HCT116 (cell line): ENCODE measurements around the gene DOK6. TPM values are rescaled to one million over a fixed set of nuclear protein-coding genes. Genes with fewer than 3 reads are reported as not detected.

ENCODE experiments used
- ATAC-seq: fragments of 200-7000 bp; cut with Tn5 transposase; 2 replicates; pipeline ENCODE4 v1.9.1; 2020; ENCODE audit warnings: mild to moderate bottlenecking, moderate library complexity
- BruUV-seq: library from RNA; stranded (reverse); fragments of 400-500 nt; replicated peaks from 2 replicates; lab custom pipeline; 2021; lab: Mats Ljungman, UMichigan
- CTCF ChIA-PET: fragments of 300-600 bp; sonication (Branson Sonifier 250); formaldehyde crosslinking; loops from one replicate; lab custom pipeline; 2021; ENCODE audit warnings: antibody characterized with exemption; lab: Charles Lee
- POLR2A ChIA-PET: fragments of 300-600, 350-600 bp; sonication (Branson Sonifier 250); formaldehyde crosslinking; loops from one replicate; lab custom pipeline; 2021; ENCODE audit warnings: antibody characterized with exemption; lab: Charles Lee
- RAD21 ChIA-PET, 2 experiments: fragments of 300-600 bp; sonication (Branson Sonifier 250); formaldehyde crosslinking; loops; one replicate each; lab custom pipeline; 2023; ENCODE audit warnings: low total read pairs in 2 of 2; ENCODE audit not compliant: uncharacterized antibody in 2 of 2, unreplicated experiment in 2 of 2, low non-redundant PET in 1 of 2; lab: Charles Lee
- DNase-seq: peaks from one replicate; pipeline ENCODE4 v3.0.0-alpha.2; 2010; ENCODE audit warnings: low read depth, low spot score
- H2AFZ ChIP-seq: fragments of 200-600 bp; shearing (Covaris generic), sonication (generic); 2 replicates; pipeline ENCODE4 v1.6.1; 2017; ENCODE audit warnings: low read depth, mixed run types, mixed read lengths, antibody characterized with exemption, low read length; ENCODE audit not compliant: poor library complexity, severe bottlenecking
- H3K27ac ChIP-seq: 2 replicates; pipeline ENCODE4 v1.5.1; 2012; ENCODE audit warnings: low read depth, low read length
- H3K27me3 ChIP-seq: fragments of 200-600 bp; sonication (generic); 2 replicates; pipeline ENCODE4 v1.6.1; 2016; ENCODE audit warnings: mixed run types, low read length, mixed read lengths; ENCODE audit not compliant: insufficient read depth
- H3K36me3 ChIP-seq, 2 experiments: fragments of 200-500 bp in 1 of 2; fragments of 200-600 bp in 1 of 2; sonication (Bioruptor generic) in 1 of 2; sonication (generic) in 1 of 2; 2 replicates each; pipeline versions ENCODE4 v1.5.1 to v1.6.1; 2014 to 2016; ENCODE audit warnings: low read length in 2 of 2, inconsistent platforms in 1 of 2, mixed read lengths in 1 of 2, mixed run types in 1 of 2; ENCODE audit not compliant: insufficient read depth in 2 of 2, control insufficient read depth in 1 of 2
- H3K4me1 ChIP-seq, 2 experiments: fragments of 200-600 bp in 1 of 2; sonication (generic) in 1 of 2; 2 replicates each; pipeline versions ENCODE4 v1.5.1 to v1.6.1; 2012 to 2017; ENCODE audit warnings: low read length in 2 of 2, inconsistent platforms in 1 of 2, mild to moderate bottlenecking in 1 of 2, mixed read lengths in 1 of 2, mixed run types in 1 of 2, moderate library complexity in 1 of 2; ENCODE audit not compliant: insufficient read depth in 2 of 2, control insufficient read depth in 1 of 2
- H3K4me2 ChIP-seq: fragments of 200-600 bp; sonication (generic); 2 replicates; pipeline ENCODE4 v1.6.1; 2017; ENCODE audit warnings: mixed run types, low read length, mixed read lengths
- H3K4me3 ChIP-seq, 2 experiments: fragments of 200-600 bp in 1 of 2; sonication (generic) in 1 of 2; replicated peaks in 1 of 2; 2 replicates each; pipeline ENCODE4 v1.5.1; 2011 to 2016; ENCODE audit warnings: low read length in 2 of 2, control low read depth in 1 of 2, low read depth in 1 of 2, mild to moderate bottlenecking in 1 of 2, mixed read lengths in 1 of 2, mixed run types in 1 of 2
- H3K79me2 ChIP-seq: fragments of 200-600 bp; sonication (generic); 2 replicates; pipeline ENCODE4 v1.6.1; 2017; ENCODE audit warnings: mild to moderate bottlenecking, mixed run types, low read length, moderate library complexity, mixed read lengths; ENCODE audit not compliant: insufficient read depth
- H3K9ac ChIP-seq: fragments of 200-600 bp; sonication (generic); 2 replicates; pipeline ENCODE4 v1.6.1; 2016; ENCODE audit warnings: low read length, mixed read lengths
- H3K9me2 ChIP-seq: fragments of 200-600 bp; sonication (generic), shearing (Covaris generic); 2 replicates; pipeline ENCODE4 v1.6.1; 2017; ENCODE audit warnings: mixed run types, mild to moderate bottlenecking, moderate library complexity; ENCODE audit not compliant: insufficient read depth
- H3K9me3 ChIP-seq, 2 experiments: fragments of 200-500 bp in 1 of 2; fragments of 200-600 bp in 1 of 2; sonication (Bioruptor generic) in 1 of 2; sonication (generic) in 1 of 2; 2 replicates each; pipeline ENCODE4 v1.6.1; 2014 to 2017; ENCODE audit warnings: low read length in 2 of 2, mixed read lengths in 2 of 2, inconsistent platforms in 1 of 2, low read depth in 1 of 2, mild to moderate bottlenecking in 1 of 2, mixed run types in 1 of 2, moderate library complexity in 1 of 2; ENCODE audit not compliant: control insufficient read depth in 1 of 2, insufficient read depth in 1 of 2
- H4K20me1 ChIP-seq: fragments of 200-600 bp; sonication (generic), shearing (Covaris generic); 2 replicates; pipeline ENCODE4 v1.6.1; 2017; ENCODE audit warnings: mixed run types, mild to moderate bottlenecking, moderate library complexity; ENCODE audit not compliant: insufficient read depth
- ATF3 ChIP-seq: IDR thresholded peaks from 2 replicates; pipeline ENCODE4 v1.6.1; 2012
- CBX3 ChIP-seq: IDR thresholded peaks from 2 replicates; pipeline ENCODE4 v1.6.1; 2012; ENCODE audit warnings: low read depth
- EGR1 ChIP-seq: IDR thresholded peaks from 2 replicates; pipeline ENCODE4 v1.6.1; 2012; ENCODE audit warnings: low read depth
- ELF1 ChIP-seq: IDR thresholded peaks from 2 replicates; pipeline ENCODE4 v1.6.1; 2012; ENCODE audit warnings: low read depth, borderline replicate concordance
- EZH2phosphoT487 ChIP-seq: fragments of 200-600 bp; IDR thresholded peaks from 2 replicates; pipeline ENCODE4 v1.6.1; 2018; ENCODE audit warnings: antibody characterized with exemption, borderline replicate concordance
- FOSL1 ChIP-seq: IDR thresholded peaks from 2 replicates; pipeline ENCODE4 v1.6.1; 2012; ENCODE audit warnings: low read depth
- JUND ChIP-seq: IDR thresholded peaks from 2 replicates; pipeline ENCODE4 v1.6.1; 2012
- POLR2A ChIP-seq: IDR thresholded peaks from 2 replicates; pipeline ENCODE4 v1.7.0; 2011; ENCODE audit warnings: borderline replicate concordance; ENCODE audit not compliant: insufficient read depth, insufficient read length; ENCODE audit errors: extremely low read depth
- POLR2AphosphoS5 ChIP-seq: IDR thresholded peaks from 2 replicates; pipeline ENCODE4 v1.6.1; 2011; ENCODE audit warnings: mild to moderate bottlenecking, low read depth, low read length, moderate library complexity
- SIN3A ChIP-seq: IDR thresholded peaks from 2 replicates; pipeline ENCODE4 v1.6.1; 2012; ENCODE audit warnings: low read depth
- SP1 ChIP-seq: IDR thresholded peaks from 2 replicates; pipeline ENCODE4 v1.6.1; 2012; ENCODE audit warnings: low read depth
- SRF ChIP-seq: IDR thresholded peaks from 2 replicates; pipeline ENCODE4 v1.6.1; 2012; ENCODE audit warnings: low read depth
- TCF7L2 ChIP-seq: IDR thresholded peaks from 2 replicates; pipeline ENCODE4 v1.7.0; 2011; ENCODE audit warnings: borderline replicate concordance, inconsistent platforms; ENCODE audit not compliant: insufficient read depth, insufficient read length; ENCODE audit errors: extremely low read depth
- YY1 ChIP-seq: IDR thresholded peaks from 2 replicates; pipeline ENCODE4 v1.6.1; 2011; ENCODE audit warnings: low read length, low read depth, moderate library complexity, mild to moderate bottlenecking; ENCODE audit not compliant: insufficient replicate concordance; ENCODE audit errors: extremely low read depth
- ZFX ChIP-seq: fragments of 450-650 bp; IDR thresholded peaks from 2 replicates; pipeline ENCODE4 v1.6.1; 2017
- intact Hi-C: fragments of 100-400 bp; cut with micrococcal nuclease; formaldehyde crosslinking; loops from 2 replicates; pipeline ENCODE4 v1.10.0; 2022
- total RNA-seq: library from RNA; stranded (reverse); gene quantifications from one replicate; pipeline ENCODE4 v1.2.1, GENCODE V29; 2021; ENCODE audit not compliant: unreplicated experiment
- TF ChIP-seq, protein P1 (sequence below): IDR thresholded peaks from 2 replicates; pipeline ENCODE4 v1.6.1; 2012; ENCODE audit warnings: low read depth
- TF ChIP-seq, protein P2 (sequence below): IDR thresholded peaks from 2 replicates; pipeline ENCODE4 v1.6.1; 2011; ENCODE audit warnings: mild to moderate bottlenecking, low read length, moderate library complexity; ENCODE audit not compliant: insufficient replicate concordance; ENCODE audit errors: extremely low read depth

Gene DOK6
- total RNA-seq, 1 experiment from 2014 or later = not detected

GRCh38 chr18:69622184-69622583 lies 221.5 kb downstream of the DOK6 start:
- ChIA-PET RAD21 (no interaction called here), CTCF (no interaction called here), POLR2A (no interaction called here)
- no peak overlapping the region for H3K27ac ChIP-seq
- intact Hi-C loops = no loop called here
- H4K20me1 ChIP-seq = no peaks in the 10 kb centered on the region
- no peaks in the 10 kb centered on the region for H3K79me2 ChIP-seq
- no peak overlapping the region for H3K4me3 ChIP-seq
- H3K4me2 ChIP-seq = no peak overlapping the region
- BruUV-seq = no TSS peak
- H3K9me3 ChIP-seq = no peaks in the 10 kb centered on the region
- no peak for DNase-seq
- no peak for TF ChIP-seq POLR2AphosphoS5
- no peak for TF ChIP-seq EZH2phosphoT487
- TF ChIP-seq SIN3A = no peak
- no peak for TF ChIP-seq JUND
- H3K36me3 ChIP-seq = no peaks in the 10 kb centered on the region
- H2AFZ ChIP-seq = no peak overlapping the region
- no peaks in the 10 kb centered on the region for H3K27me3 ChIP-seq
- no peak overlapping the region for H3K9ac ChIP-seq
- ATAC-seq = no peak
- H3K4me1 ChIP-seq = no peaks in the 10 kb centered on the region
- no peaks in the 10 kb centered on the region for H3K9me2 ChIP-seq

GRCh38 chr18:69622961-69623360 lies 222.3 kb downstream of the DOK6 start:
- H3K4me1 ChIP-seq = no peaks in the 10 kb centered on the region
- intact Hi-C loops = no loop called here
- POLR2A ChIA-PET = no interaction called here
- no peaks in the 10 kb centered on the region for H3K9me3 ChIP-seq
- BruUV-seq = no TSS peak
- CTCF ChIA-PET = no interaction called here
- RAD21 ChIA-PET = no interaction called here
- no peak overlapping the region for H3K4me2 ChIP-seq
- H3K27ac ChIP-seq = no peak overlapping the region
- H3K9me2 ChIP-seq = no peaks in the 10 kb centered on the region
- no peak overlapping the region for H3K4me3 ChIP-seq
- H4K20me1 ChIP-seq = no peaks in the 10 kb centered on the region
- ATAC-seq = no peak
- DNase-seq = no peak
- no peaks in the 10 kb centered on the region for H3K27me3 ChIP-seq
- H3K79me2 ChIP-seq = no peaks in the 10 kb centered on the region
- H2AFZ ChIP-seq = no peak overlapping the region
- no peak overlapping the region for H3K9ac ChIP-seq
- no peaks in the 10 kb centered on the region for H3K36me3 ChIP-seq
- TF ChIP-seq EZH2phosphoT487 (no peak), JUND (no peak), EGR1 (no peak), YY1 (no peak), SP1 (no peak), ATF3 (no peak), ELF1 (no peak), POLR2A (no peak), POLR2AphosphoS5 (no peak), SIN3A (no peak), SRF (no peak), FOSL1 (no peak), CBX3 (no peak), ZFX (no peak), TCF7L2 (no peak)
- TF ChIP-seq, protein P1, sequence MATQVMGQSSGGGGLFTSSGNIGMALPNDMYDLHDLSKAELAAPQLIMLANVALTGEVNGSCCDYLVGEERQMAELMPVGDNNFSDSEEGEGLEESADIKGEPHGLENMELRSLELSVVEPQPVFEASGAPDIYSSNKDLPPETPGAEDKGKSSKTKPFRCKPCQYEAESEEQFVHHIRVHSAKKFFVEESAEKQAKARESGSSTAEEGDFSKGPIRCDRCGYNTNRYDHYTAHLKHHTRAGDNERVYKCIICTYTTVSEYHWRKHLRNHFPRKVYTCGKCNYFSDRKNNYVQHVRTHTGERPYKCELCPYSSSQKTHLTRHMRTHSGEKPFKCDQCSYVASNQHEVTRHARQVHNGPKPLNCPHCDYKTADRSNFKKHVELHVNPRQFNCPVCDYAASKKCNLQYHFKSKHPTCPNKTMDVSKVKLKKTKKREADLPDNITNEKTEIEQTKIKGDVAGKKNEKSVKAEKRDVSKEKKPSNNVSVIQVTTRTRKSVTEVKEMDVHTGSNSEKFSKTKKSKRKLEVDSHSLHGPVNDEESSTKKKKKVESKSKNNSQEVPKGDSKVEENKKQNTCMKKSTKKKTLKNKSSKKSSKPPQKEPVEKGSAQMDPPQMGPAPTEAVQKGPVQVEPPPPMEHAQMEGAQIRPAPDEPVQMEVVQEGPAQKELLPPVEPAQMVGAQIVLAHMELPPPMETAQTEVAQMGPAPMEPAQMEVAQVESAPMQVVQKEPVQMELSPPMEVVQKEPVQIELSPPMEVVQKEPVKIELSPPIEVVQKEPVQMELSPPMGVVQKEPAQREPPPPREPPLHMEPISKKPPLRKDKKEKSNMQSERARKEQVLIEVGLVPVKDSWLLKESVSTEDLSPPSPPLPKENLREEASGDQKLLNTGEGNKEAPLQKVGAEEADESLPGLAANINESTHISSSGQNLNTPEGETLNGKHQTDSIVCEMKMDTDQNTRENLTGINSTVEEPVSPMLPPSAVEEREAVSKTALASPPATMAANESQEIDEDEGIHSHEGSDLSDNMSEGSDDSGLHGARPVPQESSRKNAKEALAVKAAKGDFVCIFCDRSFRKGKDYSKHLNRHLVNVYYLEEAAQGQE = no peak
- TF ChIP-seq, protein P2, sequence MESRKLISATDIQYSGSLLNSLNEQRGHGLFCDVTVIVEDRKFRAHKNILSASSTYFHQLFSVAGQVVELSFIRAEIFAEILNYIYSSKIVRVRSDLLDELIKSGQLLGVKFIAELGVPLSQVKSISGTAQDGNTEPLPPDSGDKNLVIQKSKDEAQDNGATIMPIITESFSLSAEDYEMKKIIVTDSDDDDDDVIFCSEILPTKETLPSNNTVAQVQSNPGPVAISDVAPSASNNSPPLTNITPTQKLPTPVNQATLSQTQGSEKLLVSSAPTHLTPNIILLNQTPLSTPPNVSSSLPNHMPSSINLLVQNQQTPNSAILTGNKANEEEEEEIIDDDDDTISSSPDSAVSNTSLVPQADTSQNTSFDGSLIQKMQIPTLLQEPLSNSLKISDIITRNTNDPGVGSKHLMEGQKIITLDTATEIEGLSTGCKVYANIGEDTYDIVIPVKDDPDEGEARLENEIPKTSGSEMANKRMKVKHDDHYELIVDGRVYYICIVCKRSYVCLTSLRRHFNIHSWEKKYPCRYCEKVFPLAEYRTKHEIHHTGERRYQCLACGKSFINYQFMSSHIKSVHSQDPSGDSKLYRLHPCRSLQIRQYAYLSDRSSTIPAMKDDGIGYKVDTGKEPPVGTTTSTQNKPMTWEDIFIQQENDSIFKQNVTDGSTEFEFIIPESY = no peak
